A673 (cell line): Measurements from ENCODE around the gene KRT76. TPM values are rescaled to one million over a fixed set of nuclear protein-coding genes. Genes with fewer than 3 reads are reported as not detected.
A peak's percentile ranks its signal among the peaks of the same experiment; 100 is the strongest.

Experiments
- BruUV-seq: library from RNA; stranded (reverse); fragments of 400-500 nt; replicated peaks from 2 replicates; lab custom pipeline; 2021; lab: Mats Ljungman, UMichigan
- CTCF ChIA-PET: fragments of 300-600 bp; sonication (Branson Sonifier 250); formaldehyde crosslinking; loops from one replicate; lab custom pipeline; 2022; ENCODE audit warnings: antibody characterized with exemption; lab: Charles Lee
- POLR2A ChIA-PET: fragments of 300-600 bp; sonication (Branson Sonifier 250); formaldehyde crosslinking; loops from one replicate; lab custom pipeline; 2022; ENCODE audit warnings: antibody characterized with exemption; ENCODE audit not compliant: low non-redundant PET; lab: Charles Lee
- DNase-seq: peaks from one replicate; pipeline ENCODE4 v3.0.0-alpha.2; 2015; ENCODE audit warnings: low spot score
- H3K27ac ChIP-seq: fragments of 200-600 bp; sonication (generic); 2 replicates; pipeline ENCODE4 v1.5.1; 2016; ENCODE audit warnings: mixed run types, low read depth, mild to moderate bottlenecking, mixed read lengths, antibody characterized with exemption, low read length; ENCODE audit not compliant: poor library complexity, severe bottlenecking
- H3K27me3 ChIP-seq: fragments of 200-600 bp; sonication (generic); replicated peaks from 2 replicates; pipeline ENCODE4 v1.6.1; 2017; ENCODE audit warnings: mixed run types, low read depth, mild to moderate bottlenecking, mixed read lengths, antibody characterized with exemption, low read length; ENCODE audit not compliant: insufficient read depth, poor library complexity
- H3K36me3 ChIP-seq: fragments of 200-600 bp; sonication (generic); 2 replicates; pipeline ENCODE4 v1.6.1; 2016; ENCODE audit warnings: mixed run types, mild to moderate bottlenecking, mixed read lengths, antibody characterized with exemption, low read length; ENCODE audit not compliant: insufficient read depth, poor library complexity, severe bottlenecking
- H3K4me1 ChIP-seq: fragments of 200-600 bp; sonication (generic); 2 replicates; pipeline ENCODE4 v1.6.1; 2017; ENCODE audit warnings: mixed run types, mild to moderate bottlenecking, mixed read lengths, antibody characterized with exemption, low read length; ENCODE audit not compliant: insufficient read depth, poor library complexity, severe bottlenecking
- H3K4me3 ChIP-seq: fragments of 200-600 bp; sonication (generic); 2 replicates; pipeline ENCODE4 v1.5.1; 2016; ENCODE audit warnings: low read depth, mixed run types, mild to moderate bottlenecking, mixed read lengths, low read length; ENCODE audit not compliant: poor library complexity, severe bottlenecking
- H3K9me3 ChIP-seq: fragments of 200-600 bp; sonication (generic); 2 replicates; pipeline ENCODE4 v1.6.1; 2016; ENCODE audit warnings: mixed run types, low read depth, mild to moderate bottlenecking, mixed read lengths, antibody characterized with exemption, low read length; ENCODE audit not compliant: poor library complexity, severe bottlenecking
- EZH2 ChIP-seq: fragments of 200-600 bp; sonication (generic); IDR thresholded peaks from 2 replicates; pipeline ENCODE4 v1.6.1; 2017; ENCODE audit warnings: borderline replicate concordance, low read depth, mild to moderate bottlenecking, mixed read lengths, antibody characterized with exemption, low read length; ENCODE audit not compliant: poor library complexity, severe bottlenecking
- intact Hi-C: fragments of 100-400 bp; cut with micrococcal nuclease; formaldehyde crosslinking; loops from one replicate; pipeline ENCODE4 v1.10.0; 2022; ENCODE audit not compliant: unreplicated experiment
- total RNA-seq: library from RNA; stranded (reverse); gene quantifications from 2 replicates; pipeline ENCODE4 v1.2.3, GENCODE V29; 2021
- TF ChIP-seq, protein P1 (sequence below): fragments of 300-800, 200-600 bp; sonication (generic); conservative IDR thresholded peaks from 2 replicates; pipeline ENCODE4 v1.5.1; 2017; ENCODE audit warnings: low read depth, mild to moderate bottlenecking, antibody characterized with exemption, low read length, moderate library complexity, mixed read lengths

The KRT76 gene
- total RNA-seq, 1 experiment from 2014 or later: not detected

DNA sequence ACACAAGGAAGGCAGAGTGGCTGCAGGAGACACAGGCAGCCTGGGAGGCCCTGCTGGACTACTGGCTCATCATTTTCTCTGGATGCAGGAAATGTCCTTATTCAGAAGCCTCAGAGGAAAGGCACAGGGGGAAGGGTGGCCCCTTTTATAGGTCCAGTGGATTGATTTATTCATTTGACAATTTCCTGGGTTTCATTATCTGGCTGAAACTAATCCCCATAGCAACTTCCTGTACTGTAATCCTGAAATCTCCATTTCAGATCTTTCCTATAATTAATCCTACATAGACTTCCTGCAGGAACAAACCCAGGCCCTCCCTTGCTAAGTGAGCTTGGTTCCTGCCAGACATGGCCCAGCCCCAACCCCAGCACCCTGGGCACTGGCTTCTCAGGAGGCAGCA lies 23.0 kb downstream of the KRT76 start:
- no peaks in the 10 kb centered on the region for H3K36me3 ChIP-seq
- POLR2A ChIA-PET: no interaction called here
- H3K4me1 ChIP-seq: peaks cover 48% of the 10 kb centered on the region
- no peak overlapping the region for H3K4me3 ChIP-seq
- no peaks in the 10 kb centered on the region for H3K9me3 ChIP-seq
- peak overlapping the region; percentile 70 for H3K27ac ChIP-seq
- DNase-seq: peak; percentile 94
- BruUV-seq: no TSS peak
- TF ChIP-seq, protein P1, sequence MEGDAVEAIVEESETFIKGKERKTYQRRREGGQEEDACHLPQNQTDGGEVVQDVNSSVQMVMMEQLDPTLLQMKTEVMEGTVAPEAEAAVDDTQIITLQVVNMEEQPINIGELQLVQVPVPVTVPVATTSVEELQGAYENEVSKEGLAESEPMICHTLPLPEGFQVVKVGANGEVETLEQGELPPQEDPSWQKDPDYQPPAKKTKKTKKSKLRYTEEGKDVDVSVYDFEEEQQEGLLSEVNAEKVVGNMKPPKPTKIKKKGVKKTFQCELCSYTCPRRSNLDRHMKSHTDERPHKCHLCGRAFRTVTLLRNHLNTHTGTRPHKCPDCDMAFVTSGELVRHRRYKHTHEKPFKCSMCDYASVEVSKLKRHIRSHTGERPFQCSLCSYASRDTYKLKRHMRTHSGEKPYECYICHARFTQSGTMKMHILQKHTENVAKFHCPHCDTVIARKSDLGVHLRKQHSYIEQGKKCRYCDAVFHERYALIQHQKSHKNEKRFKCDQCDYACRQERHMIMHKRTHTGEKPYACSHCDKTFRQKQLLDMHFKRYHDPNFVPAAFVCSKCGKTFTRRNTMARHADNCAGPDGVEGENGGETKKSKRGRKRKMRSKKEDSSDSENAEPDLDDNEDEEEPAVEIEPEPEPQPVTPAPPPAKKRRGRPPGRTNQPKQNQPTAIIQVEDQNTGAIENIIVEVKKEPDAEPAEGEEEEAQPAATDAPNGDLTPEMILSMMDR: no peak
- TF ChIP-seq EZH2: no peak
- CTCF ChIA-PET: no interaction called here
- H3K27me3 ChIP-seq: no peaks in the 10 kb centered on the region
- intact Hi-C loops: no loop called here

DNA sequence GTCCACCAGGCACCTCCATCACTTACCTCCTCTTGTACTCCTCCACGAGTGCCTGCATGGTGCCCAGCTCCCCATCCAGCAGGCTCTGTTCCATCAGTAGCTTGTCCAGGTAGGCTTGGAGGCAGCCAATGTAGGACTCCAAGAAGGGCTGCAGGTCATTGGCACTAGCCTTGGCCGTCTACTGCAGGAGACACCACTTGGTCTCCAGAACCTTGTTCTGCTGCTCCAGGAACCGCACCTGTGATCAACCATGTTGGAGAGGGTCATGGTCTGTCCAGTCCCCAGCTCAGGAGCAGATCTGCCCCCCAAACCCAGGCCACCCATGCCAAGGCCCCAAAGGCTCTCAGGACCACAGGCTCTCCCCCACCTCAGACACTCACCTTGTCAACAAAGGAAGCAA lies 23.9 kb downstream of the KRT76 start:
- BruUV-seq: no TSS peak
- Histone ChIP-seq H3K27me3 (no peaks in the 10 kb centered on the region), H3K36me3 (no peaks in the 10 kb centered on the region), H3K4me3 (no peak overlapping the region), H3K4me1 (peaks cover 48% of the 10 kb centered on the region), H3K27ac (peak overlapping the region; percentile 70), H3K9me3 (no peaks in the 10 kb centered on the region)
- no peak for DNase-seq
- intact Hi-C loops: no loop called here
- ChIA-PET CTCF (no interaction called here), POLR2A (no interaction called here)
- no peak for TF ChIP-seq EZH2
- TF ChIP-seq, protein P1: no peak

DNA sequence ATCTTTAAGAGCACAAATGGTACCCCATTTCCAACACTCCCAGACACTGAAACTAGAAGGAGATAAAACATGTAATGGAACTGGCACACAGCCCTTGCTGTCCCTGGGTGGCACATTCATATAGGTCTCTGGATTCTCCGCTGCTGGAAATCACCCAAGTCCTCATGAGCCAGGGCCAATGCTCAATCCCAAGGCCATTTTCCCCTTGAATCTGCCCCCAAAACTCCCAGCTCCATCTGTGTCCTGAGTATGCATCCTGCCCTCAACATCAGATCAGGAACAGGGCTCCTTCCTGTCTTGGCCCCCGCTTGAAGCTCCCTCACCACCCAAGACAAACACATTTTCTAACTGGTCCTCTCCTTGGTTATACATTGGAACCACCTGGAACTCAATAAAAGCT lies 24.6 kb downstream of the KRT76 start:
- BruUV-seq: no TSS peak
- no peak overlapping the region for H3K27ac ChIP-seq
- no peaks in the 10 kb centered on the region for H3K36me3 ChIP-seq
- H3K4me1 ChIP-seq: peaks cover 48% of the 10 kb centered on the region
- H3K4me3 ChIP-seq: no peak overlapping the region
- no peaks in the 10 kb centered on the region for H3K9me3 ChIP-seq
- peak; percentile 28 for DNase-seq
- no peak for TF ChIP-seq EZH2
- TF ChIP-seq, protein P1: no peak
- intact Hi-C loops: no loop called here
- H3K27me3 ChIP-seq: no peaks in the 10 kb centered on the region
- POLR2A ChIA-PET: no interaction called here
- CTCF ChIA-PET: interaction anchor here (1.5 kb wide), 1 partner anchor 118 kb away, joined by 6 read pairs; no protein-coding TSS in a partner anchor
